HepG2 (cell line): ENCODE measurements around the gene KDM7A. TPM values are rescaled to one million over a fixed set of nuclear protein-coding genes. Genes with fewer than 3 reads are reported as not detected.

Source experiments
- AGO2 ChIP-seq: fragments of 200-400 bp; formaldehyde crosslinking; optimal IDR thresholded peaks from 2 replicates; pipeline ENCODE3; 2017; ENCODE audit warnings: mild to moderate bottlenecking, low read depth, low read length, moderate library complexity
- CC2D1A ChIP-seq: sonication (generic); formaldehyde crosslinking; IDR thresholded peaks from 2 replicates; pipeline ENCODE4 v1.8.1; 2023; ENCODE audit warnings: mild to moderate bottlenecking, missing genetic modification reagents
- LCORL ChIP-seq, 2 experiments: fragments of 450-650 bp in 1 of 2; sonication (generic) in 1 of 2; formaldehyde crosslinking in 1 of 2; IDR thresholded peaks; 2 replicates each; pipeline versions ENCODE4 v1.5.0 to v1.6.1; 2017 to 2020; ENCODE audit warnings: antibody characterized with exemption in 1 of 2, missing genetic modification reagents in 1 of 2
- NR2F2 ChIP-seq: IDR thresholded peaks from 2 replicates; pipeline ENCODE4 v1.6.1; 2012; ENCODE audit warnings: low read depth, inconsistent platforms, borderline replicate concordance
- NRL ChIP-seq: sonication (generic); formaldehyde crosslinking; IDR thresholded peaks from 2 replicates; pipeline ENCODE4 v1.5.0; 2020; ENCODE audit warnings: missing genetic modification reagents, mild to moderate bottlenecking, moderate library complexity, borderline replicate concordance
- RARG ChIP-seq: sonication (generic); formaldehyde crosslinking; IDR thresholded peaks from 2 replicates; pipeline ENCODE4 v1.4.0; 2020; ENCODE audit warnings: low read depth, mild to moderate bottlenecking, missing genetic modification reagents
- XBP1 ChIP-seq: sonication (generic); formaldehyde crosslinking; IDR thresholded peaks from 2 replicates; pipeline ENCODE4 v1.5.0; 2020; ENCODE audit warnings: missing genetic modification reagents
- ZFP36L2 ChIP-seq: sonication (generic); formaldehyde crosslinking; IDR thresholded peaks from 2 replicates; pipeline ENCODE4 v1.4.0; 2020; ENCODE audit warnings: missing genetic modification reagents
- ZNF570 ChIP-seq: sonication (generic); formaldehyde crosslinking; IDR thresholded peaks from 2 replicates; pipeline ENCODE4 v1.4.0; 2020; ENCODE audit warnings: mild to moderate bottlenecking, missing genetic modification reagents, borderline replicate concordance
- ZNF589 ChIP-seq: sonication (generic); formaldehyde crosslinking; conservative IDR thresholded peaks from 2 replicates; pipeline ENCODE4 v1.8.0; 2022; ENCODE audit warnings: mild to moderate bottlenecking, moderate library complexity, missing genetic modification reagents
- ZNF598 ChIP-seq: sonication (generic); formaldehyde crosslinking; IDR thresholded peaks from 2 replicates; pipeline ENCODE4 v1.5.1; 2020; ENCODE audit warnings: mild to moderate bottlenecking, missing genetic modification reagents, borderline replicate concordance
- polyA plus RNA-seq, 8 experiments: library from polyadenylated mRNA; depleted of rRNA in 3 of 8; stranded (reverse) in 7 of 8; unstranded in 1 of 8; fragments of >200 nt; fragmentation: Illumina TruSeq in 4 of 8; extraction: Trizol in 4 of 8; gene quantifications; 2 replicates each; pipeline versions ENCODE4 v1.2.1 to v1.2.3, GENCODE V29; 2011 to 2016; ENCODE audit warnings: low read depth in 4 of 8, missing spikeins in 1 of 8, mixed read lengths in 1 of 8; ENCODE audit not compliant: insufficient read depth in 1 of 8
- total RNA-seq, 5 experiments: library from RNA; depleted of rRNA; stranded (reverse); fragments of >200 nt; fragmentation: Illumina TruSeq; extraction: Trizol; gene quantifications; 2 replicates each; pipeline ENCODE4 v1.2.3, GENCODE V29; 2016; ENCODE audit warnings: low read depth in 1 of 5
- TF ChIP-seq, protein P1 (sequence below): sonication (generic); formaldehyde crosslinking; IDR thresholded peaks from 2 replicates; pipeline ENCODE4; 2020; ENCODE audit warnings: missing genetic modification reagents, mild to moderate bottlenecking, borderline replicate concordance
- TF ChIP-seq, protein P2 (sequence below): IDR thresholded peaks from 2 replicates; pipeline ENCODE4 v1.6.1; 2016; ENCODE audit warnings: control low read depth
- TF ChIP-seq, protein P3 (sequence below): sonication (generic); formaldehyde crosslinking; IDR thresholded peaks from 2 replicates; pipeline ENCODE4 v1.5.0; 2020; ENCODE audit warnings: mild to moderate bottlenecking, low read depth, missing genetic modification reagents, borderline replicate concordance
- TF ChIP-seq, protein P4 (sequence below): sonication (generic); formaldehyde crosslinking; IDR thresholded peaks from 2 replicates; pipeline ENCODE4 v1.5.1; 2020; ENCODE audit warnings: missing genetic modification reagents, mild to moderate bottlenecking, borderline replicate concordance
- TF ChIP-seq, protein P5 (sequence below): sonication (generic); formaldehyde crosslinking; IDR thresholded peaks from 2 replicates; pipeline ENCODE4 v1.9.0; 2021; ENCODE audit warnings: mild to moderate bottlenecking, missing genetic modification reagents

KDM7A gene
- total and polyA plus RNA-seq, 2 of the 13 experiments (the other 11 are each of a cell fraction or from before 2014, with no cell fraction given): 10.8 to 16.8 TPM

DNA sequence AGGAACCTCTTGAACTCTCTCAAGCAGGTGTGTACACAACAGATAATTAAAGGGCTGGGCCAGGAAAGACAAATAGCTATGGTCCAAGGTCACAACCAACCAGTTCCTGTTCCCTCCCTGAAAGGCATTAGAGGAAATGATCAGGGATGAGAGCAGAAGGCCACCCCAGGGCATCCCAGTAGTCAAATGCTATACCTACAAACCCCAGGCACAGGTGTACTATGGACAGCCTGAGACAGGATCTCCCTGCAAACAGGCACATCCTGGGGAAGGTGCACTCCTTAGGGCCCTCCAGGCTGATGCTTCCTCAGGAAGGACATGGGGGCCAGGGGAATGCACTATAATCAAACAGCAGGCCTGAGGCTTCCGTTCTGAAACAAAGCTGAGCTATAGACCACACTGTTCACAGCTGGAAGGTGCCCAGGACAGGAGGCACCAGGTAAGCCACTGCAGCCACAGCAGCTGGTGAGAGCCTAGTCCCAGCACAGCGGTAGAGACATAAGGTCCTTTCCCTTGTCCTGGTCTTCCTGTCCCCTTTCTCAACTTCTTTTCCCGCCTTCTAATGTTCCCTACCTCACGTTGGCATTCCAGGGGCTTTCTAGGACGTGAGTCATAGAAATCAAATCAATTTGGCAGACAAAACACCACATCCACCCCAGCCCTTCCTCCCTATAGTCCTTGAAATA lies 127.3 kb downstream of the KDM7A start (continued):
- TF ChIP-seq, protein P1, sequence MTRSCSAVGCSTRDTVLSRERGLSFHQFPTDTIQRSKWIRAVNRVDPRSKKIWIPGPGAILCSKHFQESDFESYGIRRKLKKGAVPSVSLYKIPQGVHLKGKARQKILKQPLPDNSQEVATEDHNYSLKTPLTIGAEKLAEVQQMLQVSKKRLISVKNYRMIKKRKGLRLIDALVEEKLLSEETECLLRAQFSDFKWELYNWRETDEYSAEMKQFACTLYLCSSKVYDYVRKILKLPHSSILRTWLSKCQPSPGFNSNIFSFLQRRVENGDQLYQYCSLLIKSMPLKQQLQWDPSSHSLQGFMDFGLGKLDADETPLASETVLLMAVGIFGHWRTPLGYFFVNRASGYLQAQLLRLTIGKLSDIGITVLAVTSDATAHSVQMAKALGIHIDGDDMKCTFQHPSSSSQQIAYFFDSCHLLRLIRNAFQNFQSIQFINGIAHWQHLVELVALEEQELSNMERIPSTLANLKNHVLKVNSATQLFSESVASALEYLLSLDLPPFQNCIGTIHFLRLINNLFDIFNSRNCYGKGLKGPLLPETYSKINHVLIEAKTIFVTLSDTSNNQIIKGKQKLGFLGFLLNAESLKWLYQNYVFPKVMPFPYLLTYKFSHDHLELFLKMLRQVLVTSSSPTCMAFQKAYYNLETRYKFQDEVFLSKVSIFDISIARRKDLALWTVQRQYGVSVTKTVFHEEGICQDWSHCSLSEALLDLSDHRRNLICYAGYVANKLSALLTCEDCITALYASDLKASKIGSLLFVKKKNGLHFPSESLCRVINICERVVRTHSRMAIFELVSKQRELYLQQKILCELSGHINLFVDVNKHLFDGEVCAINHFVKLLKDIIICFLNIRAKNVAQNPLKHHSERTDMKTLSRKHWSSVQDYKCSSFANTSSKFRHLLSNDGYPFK (CRISPR knock-in tag): peak; percentile 70; the same call in 1 of the 2 replicates
- TF ChIP-seq, protein P2, sequence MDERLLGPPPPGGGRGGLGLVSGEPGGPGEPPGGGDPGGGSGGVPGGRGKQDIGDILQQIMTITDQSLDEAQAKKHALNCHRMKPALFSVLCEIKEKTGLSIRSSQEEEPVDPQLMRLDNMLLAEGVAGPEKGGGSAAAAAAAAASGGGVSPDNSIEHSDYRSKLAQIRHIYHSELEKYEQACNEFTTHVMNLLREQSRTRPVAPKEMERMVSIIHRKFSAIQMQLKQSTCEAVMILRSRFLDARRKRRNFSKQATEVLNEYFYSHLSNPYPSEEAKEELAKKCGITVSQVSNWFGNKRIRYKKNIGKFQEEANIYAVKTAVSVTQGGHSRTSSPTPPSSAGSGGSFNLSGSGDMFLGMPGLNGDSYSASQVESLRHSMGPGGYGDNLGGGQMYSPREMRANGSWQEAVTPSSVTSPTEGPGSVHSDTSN (CRISPR knock-in tag): no peak
- TF ChIP-seq RARG (CRISPR knock-in tag) (no peak), AGO2 (no peak), NR2F2 (peak; percentile 99), ZNF598 (CRISPR knock-in tag) (peak; percentile 63; the same call in 1 of the 2 replicates), ZNF589 (CRISPR knock-in tag) (no peak), LCORL (IDR thresholded peaks at IDR 0.05) (no peak), LCORL (CRISPR knock-in tag; IDR thresholded peaks at IDR 0.05) (peak; percentile 98), NRL (CRISPR knock-in tag) (no peak), ZFP36L2 (CRISPR knock-in tag) (no peak), CC2D1A (no peak), XBP1 (CRISPR knock-in tag) (no peak), ZNF570 (no peak)
- TF ChIP-seq, protein P3, sequence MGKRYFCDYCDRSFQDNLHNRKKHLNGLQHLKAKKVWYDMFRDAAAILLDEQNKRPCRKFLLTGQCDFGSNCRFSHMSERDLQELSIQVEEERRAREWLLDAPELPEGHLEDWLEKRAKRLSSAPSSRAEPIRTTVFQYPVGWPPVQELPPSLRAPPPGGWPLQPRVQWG (CRISPR knock-in tag): no peak
- TF ChIP-seq, protein P4, sequence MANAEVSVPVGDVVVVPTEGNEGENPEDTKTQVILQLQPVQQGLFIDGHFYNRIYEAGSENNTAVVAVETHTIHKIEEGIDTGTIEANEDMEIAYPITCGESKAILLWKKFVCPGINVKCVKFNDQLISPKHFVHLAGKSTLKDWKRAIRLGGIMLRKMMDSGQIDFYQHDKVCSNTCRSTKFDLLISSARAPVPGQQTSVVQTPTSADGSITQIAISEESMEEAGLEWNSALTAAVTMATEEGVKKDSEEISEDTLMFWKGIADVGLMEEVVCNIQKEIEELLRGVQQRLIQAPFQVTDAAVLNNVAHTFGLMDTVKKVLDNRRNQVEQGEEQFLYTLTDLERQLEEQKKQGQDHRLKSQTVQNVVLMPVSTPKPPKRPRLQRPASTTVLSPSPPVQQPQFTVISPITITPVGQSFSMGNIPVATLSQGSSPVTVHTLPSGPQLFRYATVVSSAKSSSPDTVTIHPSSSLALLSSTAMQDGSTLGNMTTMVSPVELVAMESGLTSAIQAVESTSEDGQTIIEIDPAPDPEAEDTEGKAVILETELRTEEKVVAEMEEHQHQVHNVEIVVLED (CRISPR knock-in tag): no peak; the same call in 1 of the 2 replicates
- TF ChIP-seq, protein P5, sequence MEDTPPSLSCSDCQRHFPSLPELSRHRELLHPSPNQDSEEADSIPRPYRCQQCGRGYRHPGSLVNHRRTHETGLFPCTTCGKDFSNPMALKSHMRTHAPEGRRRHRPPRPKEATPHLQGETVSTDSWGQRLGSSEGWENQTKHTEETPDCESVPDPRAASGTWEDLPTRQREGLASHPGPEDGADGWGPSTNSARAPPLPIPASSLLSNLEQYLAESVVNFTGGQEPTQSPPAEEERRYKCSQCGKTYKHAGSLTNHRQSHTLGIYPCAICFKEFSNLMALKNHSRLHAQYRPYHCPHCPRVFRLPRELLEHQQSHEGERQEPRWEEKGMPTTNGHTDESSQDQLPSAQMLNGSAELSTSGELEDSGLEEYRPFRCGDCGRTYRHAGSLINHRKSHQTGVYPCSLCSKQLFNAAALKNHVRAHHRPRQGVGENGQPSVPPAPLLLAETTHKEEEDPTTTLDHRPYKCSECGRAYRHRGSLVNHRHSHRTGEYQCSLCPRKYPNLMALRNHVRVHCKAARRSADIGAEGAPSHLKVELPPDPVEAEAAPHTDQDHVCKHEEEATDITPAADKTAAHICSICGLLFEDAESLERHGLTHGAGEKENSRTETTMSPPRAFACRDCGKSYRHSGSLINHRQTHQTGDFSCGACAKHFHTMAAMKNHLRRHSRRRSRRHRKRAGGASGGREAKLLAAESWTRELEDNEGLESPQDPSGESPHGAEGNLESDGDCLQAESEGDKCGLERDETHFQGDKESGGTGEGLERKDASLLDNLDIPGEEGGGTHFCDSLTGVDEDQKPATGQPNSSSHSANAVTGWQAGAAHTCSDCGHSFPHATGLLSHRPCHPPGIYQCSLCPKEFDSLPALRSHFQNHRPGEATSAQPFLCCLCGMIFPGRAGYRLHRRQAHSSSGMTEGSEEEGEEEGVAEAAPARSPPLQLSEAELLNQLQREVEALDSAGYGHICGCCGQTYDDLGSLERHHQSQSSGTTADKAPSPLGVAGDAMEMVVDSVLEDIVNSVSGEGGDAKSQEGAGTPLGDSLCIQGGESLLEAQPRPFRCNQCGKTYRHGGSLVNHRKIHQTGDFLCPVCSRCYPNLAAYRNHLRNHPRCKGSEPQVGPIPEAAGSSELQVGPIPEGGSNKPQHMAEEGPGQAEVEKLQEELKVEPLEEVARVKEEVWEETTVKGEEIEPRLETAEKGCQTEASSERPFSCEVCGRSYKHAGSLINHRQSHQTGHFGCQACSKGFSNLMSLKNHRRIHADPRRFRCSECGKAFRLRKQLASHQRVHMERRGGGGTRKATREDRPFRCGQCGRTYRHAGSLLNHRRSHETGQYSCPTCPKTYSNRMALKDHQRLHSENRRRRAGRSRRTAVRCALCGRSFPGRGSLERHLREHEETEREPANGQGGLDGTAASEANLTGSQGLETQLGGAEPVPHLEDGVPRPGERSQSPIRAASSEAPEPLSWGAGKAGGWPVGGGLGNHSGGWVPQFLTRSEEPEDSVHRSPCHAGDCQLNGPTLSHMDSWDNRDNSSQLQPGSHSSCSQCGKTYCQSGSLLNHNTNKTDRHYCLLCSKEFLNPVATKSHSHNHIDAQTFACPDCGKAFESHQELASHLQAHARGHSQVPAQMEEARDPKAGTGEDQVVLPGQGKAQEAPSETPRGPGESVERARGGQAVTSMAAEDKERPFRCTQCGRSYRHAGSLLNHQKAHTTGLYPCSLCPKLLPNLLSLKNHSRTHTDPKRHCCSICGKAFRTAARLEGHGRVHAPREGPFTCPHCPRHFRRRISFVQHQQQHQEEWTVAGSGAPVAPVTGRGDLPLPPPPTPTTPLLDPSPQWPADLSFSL (CRISPR knock-in tag): no peak
